Measurements from ENCODE around the gene TMEM44.

- TF ChIP-seq CTCF (conservative IDR thresholded peaks at IDR 0.05; ENCODE audit: low read length) (no peak), EZH2phosphoT487 (IDR thresholded peaks at IDR 0.05; ENCODE audit: borderline replicate concordance) (no peak)
These were observed 86.2 kb downstream of the TMEM44 start for GRCh38 chr3:194547042-194547441.

Data from Loucy (cell line).